A172 (cell line): ENCODE data around the gene WFDC6. TPM values are rescaled to one million over a fixed set of nuclear protein-coding genes. Genes with fewer than 3 reads are reported as not detected.

Source experiments
- total RNA-seq: library from RNA; depleted of rRNA; stranded (reverse); fragments of >200 nt; shearing (Covaris generic); gene quantifications from 2 replicates; pipeline ENCODE4 v1.2.3, GENCODE V29; 2014; rRNA removed

Gene WFDC6
- total RNA-seq, 1 experiment from 2014 or later, result not detected

Other genes starting within 250 kb of the WFDC6 start
- gene RBPJL, start 232.6 kb downstream of the WFDC6 start, total RNA-seq, result not detected in 2 replicates
- gene MATN4, start 231.2 kb downstream of the WFDC6 start, total RNA-seq, result not detected in 2 replicates
- gene SDC4, start 191.1 kb downstream of the WFDC6 start, total RNA-seq, result 42.4 and 43.9 TPM in 2 replicates
- 14.5 and 18.6 TPM in 2 replicates for gene SYS1, start 176.3 kb downstream of the WFDC6 start, total RNA-seq
- not detected in 2 replicates for gene TP53TG5, start 161.2 kb downstream of the WFDC6 start, total RNA-seq
- 1.7 and 7.0 TPM in 2 replicates for gene DBNDD2, start 131.2 kb downstream of the WFDC6 start, total RNA-seq
- gene PIGT, start 123.3 kb downstream of the WFDC6 start, total RNA-seq, result 78.8 and 86.0 TPM in 2 replicates
- gene WFDC2, start 69.7 kb downstream of the WFDC6 start, total RNA-seq, result not detected in 2 replicates
- not detected in 2 replicates for gene SPINT3, start 23.9 kb downstream of the WFDC6 start, total RNA-seq
- gene EPPIN, start 7.9 kb upstream of the WFDC6 start, total RNA-seq, result not detected in 2 replicates
- not detected in 2 replicates for gene WFDC8, start 39.8 kb upstream of the WFDC6 start, total RNA-seq
- not detected in 2 replicates for gene WFDC10A, start 90.3 kb upstream of the WFDC6 start, total RNA-seq
- gene WFDC9, start 91.8 kb upstream of the WFDC6 start, total RNA-seq, result not detected in 2 replicates
- gene WFDC11, start 130.8 kb upstream of the WFDC6 start, total RNA-seq, result not detected in 2 replicates
- not detected in 2 replicates for gene WFDC13, start 162.6 kb upstream of the WFDC6 start, total RNA-seq
- 0.98 TPM in 1 of 2 replicates, not detected in the other for gene WFDC10B, start 165.5 kb upstream of the WFDC6 start, total RNA-seq
- not detected in 2 replicates for gene SPINT4, start 182.9 kb upstream of the WFDC6 start, total RNA-seq